DND-41 (cell line): Measurements from ENCODE around the gene AAMDC.
"Not testable (repeated sequence)": the region's sequence is repeated elsewhere in the genome, so short reads cannot be mapped to it uniquely, and the experiment has no call there.

Experiments
- EZH2 ChIP-seq: IDR thresholded peaks from 3 replicates; pipeline ENCODE4 v1.6.1; 2012; ENCODE audit warnings: borderline replicate concordance, low read depth, mild to moderate bottlenecking, moderate library complexity, low read length, inconsistent platforms; ENCODE audit not compliant: severe bottlenecking
- TF ChIP-seq, protein P1 (sequence below): IDR thresholded peaks from 2 replicates; pipeline ENCODE4 v1.5.1; 2012; ENCODE audit warnings: borderline replicate concordance, low read length, moderate library complexity, mild to moderate bottlenecking; ENCODE audit not compliant: poor library complexity, severe bottlenecking; ENCODE audit errors: extremely low read depth

- TF ChIP-seq, protein P1, sequence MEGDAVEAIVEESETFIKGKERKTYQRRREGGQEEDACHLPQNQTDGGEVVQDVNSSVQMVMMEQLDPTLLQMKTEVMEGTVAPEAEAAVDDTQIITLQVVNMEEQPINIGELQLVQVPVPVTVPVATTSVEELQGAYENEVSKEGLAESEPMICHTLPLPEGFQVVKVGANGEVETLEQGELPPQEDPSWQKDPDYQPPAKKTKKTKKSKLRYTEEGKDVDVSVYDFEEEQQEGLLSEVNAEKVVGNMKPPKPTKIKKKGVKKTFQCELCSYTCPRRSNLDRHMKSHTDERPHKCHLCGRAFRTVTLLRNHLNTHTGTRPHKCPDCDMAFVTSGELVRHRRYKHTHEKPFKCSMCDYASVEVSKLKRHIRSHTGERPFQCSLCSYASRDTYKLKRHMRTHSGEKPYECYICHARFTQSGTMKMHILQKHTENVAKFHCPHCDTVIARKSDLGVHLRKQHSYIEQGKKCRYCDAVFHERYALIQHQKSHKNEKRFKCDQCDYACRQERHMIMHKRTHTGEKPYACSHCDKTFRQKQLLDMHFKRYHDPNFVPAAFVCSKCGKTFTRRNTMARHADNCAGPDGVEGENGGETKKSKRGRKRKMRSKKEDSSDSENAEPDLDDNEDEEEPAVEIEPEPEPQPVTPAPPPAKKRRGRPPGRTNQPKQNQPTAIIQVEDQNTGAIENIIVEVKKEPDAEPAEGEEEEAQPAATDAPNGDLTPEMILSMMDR, result not testable (repeated sequence)
- TF ChIP-seq EZH2, result not testable (repeated sequence)
Measured at GRCh38 chr11:77861444-77861843, 40.5 kb downstream of the AAMDC start.
